C4-2B (cell line): Measurements from ENCODE around the gene SACM1L.

Source experiments
- H3K27ac ChIP-seq: fragments of 450-650 bp; 2 replicates; pipeline ENCODE4 v1.5.1; 2017
- CTCF ChIP-seq: fragments of 450-650 bp; conservative IDR thresholded peaks from 2 replicates; pipeline ENCODE4 v1.5.1; 2017; ENCODE audit warnings: mild to moderate bottlenecking
- ZFX ChIP-seq: fragments of 450-650 bp; IDR thresholded peaks from 2 replicates; pipeline ENCODE4 v1.6.1; 2017

Gene SACM1L

DNA sequence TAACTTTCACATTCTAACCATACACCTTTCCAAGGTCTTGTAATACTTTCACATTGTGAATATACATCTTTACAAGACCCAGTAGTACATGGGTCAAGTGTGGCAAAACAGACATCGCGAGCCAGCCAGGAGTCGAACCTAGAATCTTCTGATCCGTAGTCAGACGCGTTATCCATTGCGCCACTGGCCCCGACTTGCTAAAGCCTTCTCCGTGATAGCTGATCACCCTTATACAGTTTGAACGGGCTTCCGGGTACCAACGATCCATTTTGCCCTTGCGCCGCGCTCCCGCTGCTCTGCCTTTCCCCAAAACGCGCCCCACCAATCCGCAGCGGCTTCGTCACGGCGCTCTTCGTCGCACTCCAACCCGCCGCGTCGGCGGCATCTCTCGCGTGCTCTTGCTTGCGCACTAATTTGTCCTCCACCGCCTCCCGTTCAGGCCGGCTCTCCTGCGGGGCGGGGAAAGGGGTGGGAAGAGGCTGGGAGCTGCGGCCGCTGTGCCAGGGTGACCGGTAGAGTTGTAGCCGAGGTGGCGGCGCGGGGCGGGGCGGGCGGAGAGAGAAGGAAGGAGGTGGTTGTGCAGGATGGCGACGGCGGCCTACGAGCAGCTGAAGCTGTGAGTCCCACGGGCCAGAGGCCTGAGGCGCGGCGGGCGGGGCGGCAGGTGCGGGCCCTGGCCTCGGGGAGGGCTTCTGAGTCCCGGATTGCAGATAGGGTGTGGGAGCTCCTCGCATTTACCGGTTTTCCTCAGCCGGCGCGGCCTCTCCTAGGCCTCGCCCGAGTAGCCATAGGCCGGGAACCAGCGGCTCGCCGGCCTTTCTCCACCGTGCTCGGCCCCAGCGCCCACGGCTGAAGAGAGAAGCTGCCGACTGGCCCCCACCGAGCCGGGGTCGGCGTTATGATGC is at the start of gene SACM1L:
Gene SACM1L (plus strand): TSS at position 515 of the 905 bp plus-strand sequence. CDS start 70 bp downstream, at position 585.
- H3K27ac ChIP-seq = peak within 1 kb of the TSS; percentile 95
- TF ChIP-seq ZFX (peak; percentile 97), CTCF (no peak)

DNA sequence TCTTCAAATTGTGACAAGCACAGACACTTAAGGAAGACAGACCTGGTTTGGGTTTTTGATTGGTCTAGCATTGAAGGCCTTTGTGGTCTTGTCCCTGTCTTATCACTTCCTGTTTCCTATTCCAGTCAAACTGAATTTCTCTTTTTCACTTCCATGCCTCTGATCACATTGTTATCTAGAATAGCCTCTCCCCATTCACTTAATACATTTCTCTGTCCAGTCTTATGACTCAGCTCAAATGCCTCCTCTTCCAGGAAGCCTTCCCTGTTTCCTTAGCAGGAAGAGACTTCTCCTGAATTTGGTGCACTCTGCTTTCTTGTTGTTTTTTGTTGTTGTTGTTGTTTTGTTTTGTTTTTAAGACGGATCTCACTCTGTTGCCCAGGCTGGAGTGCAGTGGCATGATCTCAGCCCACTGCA is 49.1 kb upstream of the SACM1L start:
- H3K27ac ChIP-seq = peak overlapping the region; percentile 98

DNA sequence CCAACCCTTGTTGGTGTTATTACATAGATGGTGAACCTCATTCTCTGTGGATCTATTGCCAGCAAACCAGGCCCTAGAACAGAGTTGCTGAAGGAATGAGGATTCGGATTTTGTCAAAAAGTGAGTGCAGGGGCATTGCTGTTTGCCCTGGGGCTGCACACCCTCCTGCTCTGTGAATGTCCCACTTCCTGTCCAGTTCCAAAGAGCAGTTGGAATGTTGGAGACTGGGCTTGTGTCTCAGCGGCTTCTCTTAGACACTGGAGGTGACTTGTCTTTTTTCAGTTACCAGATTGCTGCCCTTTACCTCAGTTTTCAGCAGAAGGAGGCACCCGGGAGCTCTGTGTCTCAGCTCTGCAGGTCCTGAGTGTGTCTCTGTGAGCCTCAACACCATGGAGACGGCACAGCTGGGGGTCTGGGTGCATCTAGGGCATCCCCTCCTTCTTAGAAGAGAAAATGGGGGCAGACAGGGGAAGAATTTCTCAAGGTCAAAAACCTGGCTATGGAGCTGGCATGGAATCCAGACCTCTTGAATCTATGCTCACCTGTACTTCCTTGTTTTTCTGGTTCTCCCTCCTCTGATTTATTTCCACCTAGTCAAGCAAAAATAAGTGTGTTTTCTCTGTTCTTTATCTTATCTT is 48.4 kb upstream of the SACM1L start:
- H3K27ac ChIP-seq = peak overlapping the region; percentile 98
- no peak for TF ChIP-seq ZFX
- no peak for TF ChIP-seq CTCF

More for the DNA sequence above, 49.1 kb upstream of the SACM1L start:
- TF ChIP-seq CTCF = no peak
- no peak for TF ChIP-seq ZFX

GRCh38 chr3:45641756-45642155 is 47.4 kb upstream of the SACM1L start:
- TF ChIP-seq ZFX (no peak), CTCF (no peak)
- H3K27ac ChIP-seq = peak overlapping the region; percentile 61

GRCh38 chr3:45642731-45643152 is 46.5 kb upstream of the SACM1L start:
- TF ChIP-seq ZFX (no peak), CTCF (no peak)
- no peak overlapping the region; the same call in 1 of the 2 replicates for H3K27ac ChIP-seq

GRCh38 chr3:45644063-45644790 is 45.0 kb upstream of the SACM1L start:
- H3K27ac ChIP-seq = no peak overlapping the region
- TF ChIP-seq CTCF (no peak), ZFX (no peak)
